K562 (cell line): ENCODE results near the gene GPR108. TPM values are rescaled to one million over a fixed set of nuclear protein-coding genes. Genes with fewer than 3 reads are reported as not detected.

Experiments used
- ATAC-seq: fragments of 200-7000 bp; cut with Tn5 transposase; 3 replicates; pipeline ENCODE4 v1.9.1; 2020; ENCODE audit warnings: moderate library complexity
- BruUV-seq: library from RNA; stranded (reverse); fragments of 400-500 nt; replicated peaks from 2 replicates; lab custom pipeline; 2021; lab: Mats Ljungman, UMichigan
- CTCF ChIA-PET: fragments of 300-600 bp; formaldehyde crosslinking; extraction: SDS; loops from one replicate; lab custom pipeline; 2021; ENCODE audit warnings: low intra/inter-chr PET ratio; lab: Yijun Ruan, JAX
- POLR2A ChIA-PET: fragments of 300-600, 350-650 bp; sonication (Branson Sonifier 250); formaldehyde crosslinking; extraction: SDS; loops from one replicate; lab custom pipeline; 2021; ENCODE audit warnings: antibody characterized with exemption, inconsistent platforms; lab: Yijun Ruan, JAX
- DNase-seq, 4 experiments: peaks; one replicate each; pipeline versions ENCODE4 v3.0.0 to v3.0.0-alpha.2; 2011 to 2018; ENCODE audit warnings: low spot score in 3 of 4, mixed read lengths in 3 of 4; ENCODE audit errors: extremely low read depth in 1 of 4
- FAIRE-seq: peaks from 2 replicates; lab custom pipeline; 2011; peaks lifted over from hg19 to GRCh38; lab: Jason Lieb, UNC
- H2AFZ ChIP-seq: 2 replicates; pipeline ENCODE4 v1.6.0; 2011; ENCODE audit warnings: low read depth, low read length, control low read depth, inconsistent platforms
- H3K27ac ChIP-seq: fragments of 200-600 bp; 3 replicates; pipeline ENCODE4 v1.8.0; 2011; ENCODE audit warnings: low read depth, mild to moderate bottlenecking, control low read depth, inconsistent platforms, low read length, moderate library complexity, mixed read lengths; ENCODE audit errors: extremely low read depth
- H3K27me3 ChIP-seq, 2 experiments: fragments of 300-600 bp in 1 of 2; 2 replicates in 1 of 2; 3 replicates in 1 of 2; pipeline versions ENCODE4 v1.6.0 to v1.8.0; 2011; ENCODE audit warnings: inconsistent platforms in 2 of 2, low read length in 2 of 2, mild to moderate bottlenecking in 1 of 2, mixed read lengths in 1 of 2, moderate library complexity in 1 of 2; ENCODE audit not compliant: control insufficient read depth in 2 of 2, insufficient read depth in 2 of 2
- H3K36me3 ChIP-seq: fragments of 300-600 bp; 3 replicates; pipeline ENCODE4 v1.8.0; 2011; ENCODE audit warnings: mild to moderate bottlenecking, low read length, inconsistent platforms; ENCODE audit not compliant: control insufficient read depth, insufficient read depth
- H3K4me1 ChIP-seq, 2 experiments: fragments of 200-600 bp in 1 of 2; replicated peaks in 1 of 2; 2 replicates in 1 of 2; 3 replicates in 1 of 2; pipeline versions ENCODE4 v1.5.1 to v1.8.0; 2011; ENCODE audit warnings: inconsistent platforms in 2 of 2, low read length in 2 of 2, mild to moderate bottlenecking in 1 of 2, mixed read lengths in 1 of 2, moderate library complexity in 1 of 2; ENCODE audit not compliant: control insufficient read depth in 2 of 2, insufficient read depth in 2 of 2
- H3K4me2 ChIP-seq: 2 replicates; pipeline ENCODE4 v1.6.1; 2011; ENCODE audit warnings: low read length, control low read depth, inconsistent platforms, mixed read lengths; ENCODE audit not compliant: insufficient read depth
- H3K4me3 ChIP-seq: fragments of 200-600 bp; sonication (generic), shearing (Covaris generic); 2 replicates; pipeline ENCODE4 v1.5.1; 2016; ENCODE audit warnings: control low read depth, inconsistent platforms
- H3K79me2 ChIP-seq: fragments of 200-600 bp; 3 replicates; pipeline ENCODE4 v1.8.0; 2011; ENCODE audit warnings: low read length, inconsistent platforms; ENCODE audit not compliant: control insufficient read depth, insufficient read depth
- H3K9ac ChIP-seq, 2 experiments: 2 replicates each; pipeline versions ENCODE4 v1.6.0 to v1.6.1; 2011; ENCODE audit warnings: low read depth in 2 of 2, low read length in 2 of 2, control low read depth in 1 of 2, inconsistent platforms in 1 of 2, mild to moderate bottlenecking in 1 of 2, mixed read lengths in 1 of 2; ENCODE audit not compliant: insufficient read depth in 1 of 2
- H3K9me1 ChIP-seq: one replicate; pipeline ENCODE4 v1.6.0; 2011; ENCODE audit warnings: inconsistent platforms, mild to moderate bottlenecking, low read length, moderate library complexity; ENCODE audit not compliant: control insufficient read depth, insufficient read depth
- H3K9me3 ChIP-seq: replicated peaks from 2 replicates; pipeline ENCODE4 v1.5.1; 2011; ENCODE audit warnings: low read depth, low read length, inconsistent platforms; ENCODE audit not compliant: control insufficient read depth, insufficient read depth
- H4K20me1 ChIP-seq: replicated peaks from 2 replicates; pipeline ENCODE4 v1.6.1; 2011; ENCODE audit warnings: low read length, inconsistent platforms, mixed read lengths; ENCODE audit not compliant: control insufficient read depth, insufficient read depth
- BCOR ChIP-seq: fragments of 450-650 bp; IDR thresholded peaks from 2 replicates; pipeline ENCODE4 v1.6.1; 2016
- CTBP1 ChIP-seq: fragments of 450-650 bp; IDR thresholded peaks from 2 replicates; pipeline ENCODE4 v1.6.1; 2016; ENCODE audit warnings: borderline replicate concordance
- NCOA4 ChIP-seq: fragments of 450-650 bp; IDR thresholded peaks from 2 replicates; pipeline ENCODE4 v1.6.1; 2018; ENCODE audit warnings: mild to moderate bottlenecking; ENCODE audit not compliant: partially characterized antibody
- NFIC ChIP-seq: fragments of 450-650 bp; IDR thresholded peaks from 2 replicates; pipeline ENCODE4 v1.6.1; 2017; ENCODE audit warnings: mild to moderate bottlenecking, inconsistent platforms
- ZNF778 ChIP-seq: fragments of 450-650 bp; formaldehyde crosslinking; IDR thresholded peaks from 2 replicates; pipeline ENCODE4 v1.4.0; 2020; ENCODE audit warnings: mild to moderate bottlenecking, moderate library complexity
- WGBS: fragments of 100-300 bp; shearing (Covaris generic); methylation state at CpG from one replicate; pipeline ENCODE4 v1.1.6; 2016; ENCODE audit warnings: low coverage, mixed read lengths; ENCODE audit not compliant: insufficient coverage; ENCODE audit errors: missing lambda C conversion rate; 5-methylcytosine and 5-hydroxymethylcytosine counted together
- in situ Hi-C: fragments of 300-500 bp; cut with MboI; formaldehyde crosslinking; loops from 4 replicates; pipeline ENCODE4 v1.15.0; 2018; ENCODE audit warnings: inconsistent platforms, mixed read lengths
- intact Hi-C: fragments of 100-400 bp; cut with micrococcal nuclease; formaldehyde crosslinking; loops from 2 replicates; pipeline ENCODE4 v1.14.2; 2022
- polyA plus RNA-seq, 8 experiments: library from polyadenylated mRNA; depleted of rRNA in 4 of 8; stranded (reverse) in 5 of 8; unstranded in 3 of 8; fragments of >200 nt; fragmentation: Nextera tagmentation in 2 of 8; fragmentation: Illumina TruSeq in 1 of 8; extraction: Ambion mirVana in 2 of 8; extraction: Trizol in 1 of 8; gene quantifications; 2 replicates each; pipeline versions ENCODE4 v1.2.1 to v1.2.3, GENCODE V29; 2011 to 2014; ENCODE audit warnings: inconsistent platforms in 1 of 8, missing spikeins in 1 of 8
- total RNA-seq, 7 experiments: library from RNA; depleted of rRNA in 6 of 7; stranded (reverse); fragments of >200 nt in 6 of 7; fragmentation: Illumina TruSeq in 2 of 7; extraction: Trizol in 2 of 7; gene quantifications; 2 replicates each; pipeline versions ENCODE4 v1.2.1 to v1.2.3, GENCODE V29; 2011 to 2021; ENCODE audit warnings: low replicate concordance in 1 of 7

Gene GPR108
- total and polyA plus RNA-seq, 9 of the 15 experiments (the other 6 are each of a cell fraction or from before 2014, with no cell fraction given): 2.4 to 33.2 (median 24.4) TPM

DNA sequence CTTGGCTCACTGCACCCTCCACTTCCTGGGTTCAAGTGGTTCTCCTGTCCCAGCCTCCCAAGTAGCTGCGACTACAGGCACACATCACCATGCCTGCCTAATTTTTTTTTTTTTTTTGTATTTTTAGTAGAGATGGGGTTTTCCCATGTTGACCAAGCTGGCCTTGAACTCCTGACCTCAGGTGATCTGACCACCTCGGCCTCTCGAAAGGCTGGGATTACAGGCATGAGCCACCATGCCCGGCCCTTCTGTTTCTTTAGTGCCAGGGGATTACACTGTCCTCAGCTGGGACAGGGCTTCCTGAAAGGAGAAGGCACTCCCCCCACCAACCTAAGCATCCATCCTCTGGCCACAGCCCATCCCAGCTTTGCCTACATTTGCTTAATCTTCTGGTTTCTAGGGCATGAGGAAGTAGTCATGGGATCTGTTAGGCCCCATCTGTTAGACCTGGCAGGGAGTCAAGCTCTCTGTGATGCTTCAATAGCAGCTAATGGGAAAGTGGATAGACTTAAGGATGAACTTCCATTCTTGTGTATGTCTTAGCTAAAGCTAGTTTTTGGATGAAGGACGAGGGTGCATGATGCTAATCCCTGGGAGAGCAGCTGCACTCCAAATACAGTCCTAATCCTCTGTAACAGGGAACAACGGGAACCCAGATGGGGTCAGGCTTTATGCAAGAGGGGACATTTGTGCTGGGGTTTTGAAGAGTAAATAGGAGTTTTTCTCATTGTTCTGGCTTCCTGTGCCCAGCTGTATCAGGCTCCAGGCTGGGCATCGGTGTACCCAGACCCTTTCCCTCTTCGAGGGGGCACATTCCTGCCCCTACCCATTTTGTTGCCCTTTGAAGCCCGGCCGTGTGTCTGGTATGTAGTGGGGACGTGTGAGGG is 37.7 kb upstream of the GPR108 start:
- H3K4me1 ChIP-seq: peaks cover 6 to 31% of the 10 kb centered on the region in 2 experiments; a peak in 4 of 5 replicates
- BruUV-seq: no TSS peak
- no peaks in the 10 kb centered on the region for H3K36me3 ChIP-seq
- no peaks in the 10 kb centered on the region for H3K9me3 ChIP-seq
- intact Hi-C loops: no loop called here
- no peak for DNase-seq
- POLR2A ChIA-PET: interaction anchor here (0.5 to 1.7 kb wide), 3 partner anchors 11 to 1168 kb away, joined by 3 to 8 read pairs (median 3); partner anchors contain the start of gene TIMM44
- H3K79me2 ChIP-seq: peaks cover 14% of the 10 kb centered on the region; the same call in 2 of the 3 replicates
- no peak overlapping the region for H2AFZ ChIP-seq
- TF ChIP-seq NFIC: peak; percentile 14; the same call in 1 of the 2 replicates
- no peak for TF ChIP-seq ZNF778
- 0 out of 2 replicates have a peak, but pooled peaks have one; percentile 24 for TF ChIP-seq BCOR
- no peak for TF ChIP-seq NCOA4
- TF ChIP-seq CTBP1: peak; percentile 18; the same call in 1 of the 2 replicates
- TF ChIP-seq, all 486 proteins: peak for 3
- Histone ChIP-seq H3K27me3 (no peaks in the 10 kb centered on the region), H4K20me1 (0 out of 2 replicates have a peak, but pooled peaks cover 3% of the 10 kb centered on the region), H3K4me2 (no peak overlapping the region), H3K4me3 (no peak overlapping the region), H3K9ac (no peak overlapping the region), H3K27ac (no peak overlapping the region), H3K9me1 (no peaks in the 10 kb centered on the region)
- in situ Hi-C loops: no loop called here
- 20% methylated on average over 10 of the region's 11 CpGs for WGBS
- CTCF ChIA-PET: interaction anchor here (0.6 kb wide), 1 partner anchor 27 kb away, joined by 3 read pairs; no protein-coding TSS in a partner anchor
- FAIRE-seq (no peak), ATAC-seq (no peak)
